H9 (cell line): ENCODE data around the gene LBX2. TPM values are rescaled to one million over a fixed set of nuclear protein-coding genes. Genes with fewer than 3 reads are reported as not detected.

Experiments
- DNase-seq: peaks from one replicate; pipeline ENCODE4 v3.0.0-alpha.2; 2017
- H2AFZ ChIP-seq: one replicate; pipeline ENCODE4 v1.6.1; 2013; ENCODE audit warnings: mild to moderate bottlenecking, low read length, control low read depth, moderate library complexity
- H2AK5ac ChIP-seq: 2 replicates; pipeline ENCODE4 v1.6.1; 2013; ENCODE audit warnings: low read length, control low read depth, mixed read lengths; ENCODE audit not compliant: insufficient read length
- H2BK120ac ChIP-seq: one replicate; pipeline ENCODE4 v1.6.1; 2013; ENCODE audit warnings: low read depth, mild to moderate bottlenecking, low read length, control low read depth, inconsistent platforms; ENCODE audit not compliant: poor library complexity, severe bottlenecking
- H2BK12ac ChIP-seq: 2 replicates; pipeline ENCODE4 v1.6.1; 2013; ENCODE audit warnings: low read length, control low read depth, mixed read lengths, low read depth; ENCODE audit not compliant: insufficient read length
- H2BK15ac ChIP-seq: 2 replicates; pipeline ENCODE4 v1.6.1; 2013; ENCODE audit warnings: low read depth, low read length, control low read depth
- H2BK20ac ChIP-seq: one replicate; pipeline ENCODE4 v1.6.1; 2013; ENCODE audit warnings: low read depth, mild to moderate bottlenecking, low read length, control low read depth, inconsistent platforms; ENCODE audit not compliant: poor library complexity, severe bottlenecking
- H2BK5ac ChIP-seq: 2 replicates; pipeline ENCODE4 v1.6.1; 2013; ENCODE audit warnings: low read length, control low read depth, mixed read lengths; ENCODE audit not compliant: insufficient read length
- H3K14ac ChIP-seq: 2 replicates; pipeline ENCODE4 v1.6.1; 2013; ENCODE audit warnings: low read length, control low read depth; ENCODE audit not compliant: insufficient read depth
- H3K18ac ChIP-seq: 2 replicates; pipeline ENCODE4 v1.6.1; 2013; ENCODE audit warnings: low read depth, mild to moderate bottlenecking, mixed read lengths, low read length, control low read depth; ENCODE audit not compliant: insufficient read length
- H3K23ac ChIP-seq: 2 replicates; pipeline ENCODE4 v1.6.1; 2013; ENCODE audit warnings: low read length, control low read depth, mixed read lengths, low read depth; ENCODE audit not compliant: insufficient read length
- H3K23me2 ChIP-seq: 2 replicates; pipeline ENCODE4 v1.6.1; 2013; ENCODE audit warnings: low read depth, mild to moderate bottlenecking, mixed read lengths, low read length, control low read depth; ENCODE audit not compliant: insufficient read length, poor library complexity, severe bottlenecking
- H3K27ac ChIP-seq: 2 replicates; pipeline ENCODE4 v1.5.1; 2013; ENCODE audit warnings: low read length, control low read depth, mixed read lengths, low read depth; ENCODE audit not compliant: insufficient read length
- H3K27me3 ChIP-seq: 2 replicates; pipeline ENCODE4 v1.6.1; 2013; ENCODE audit warnings: low read length, control low read depth, inconsistent platforms; ENCODE audit not compliant: insufficient read depth
- H3K4ac ChIP-seq: 2 replicates; pipeline ENCODE4 v1.6.1; 2013; ENCODE audit warnings: low read depth, mild to moderate bottlenecking, control low read depth, inconsistent platforms, low read length, moderate library complexity
- H3K4me1 ChIP-seq: 2 replicates; pipeline ENCODE4 v1.6.1; 2013; ENCODE audit warnings: low read length, control low read depth, inconsistent platforms; ENCODE audit not compliant: insufficient read depth
- H3K4me2 ChIP-seq: 2 replicates; pipeline ENCODE4 v1.6.1; 2013; ENCODE audit warnings: low read length, control low read depth, mixed read lengths; ENCODE audit not compliant: insufficient read length, insufficient read depth
- H3K56ac ChIP-seq: 2 replicates; pipeline ENCODE4 v1.6.1; 2013; ENCODE audit warnings: low read depth, mild to moderate bottlenecking, mixed read lengths, low read length, control low read depth; ENCODE audit not compliant: insufficient read length
- H3K79me1 ChIP-seq: 2 replicates; pipeline ENCODE4 v1.6.1; 2013; ENCODE audit warnings: low read depth, mild to moderate bottlenecking, moderate library complexity, low read length, control low read depth, inconsistent platforms; ENCODE audit not compliant: insufficient read depth, poor library complexity, severe bottlenecking
- H3K79me2 ChIP-seq: 2 replicates; pipeline ENCODE4 v1.6.1; 2013; ENCODE audit warnings: low read length, control low read depth, inconsistent platforms; ENCODE audit not compliant: insufficient read depth
- H3K9ac ChIP-seq: 2 replicates; pipeline ENCODE4 v1.6.1; 2013; ENCODE audit warnings: low read length, control low read depth, mixed read lengths; ENCODE audit not compliant: insufficient read length; ENCODE audit errors: extremely low read depth
- H3K9me3 ChIP-seq: one replicate; pipeline ENCODE4 v1.6.1; 2013; ENCODE audit warnings: low read depth, low read length, inconsistent platforms; ENCODE audit not compliant: control insufficient read depth
- H3T11ph ChIP-seq: one replicate; pipeline ENCODE4 v1.6.1; 2013; ENCODE audit warnings: mild to moderate bottlenecking, low read length, control low read depth, inconsistent platforms
- H4K20me1 ChIP-seq: one replicate; pipeline ENCODE4 v1.6.1; 2013; ENCODE audit not compliant: control insufficient read depth, insufficient read length, insufficient read depth
- H4K5ac ChIP-seq: 2 replicates; pipeline ENCODE4 v1.6.1; 2013; ENCODE audit warnings: low read depth, mild to moderate bottlenecking, mixed read lengths, low read length, control low read depth; ENCODE audit not compliant: insufficient read length
- H4K8ac ChIP-seq: replicated peaks from 2 replicates; pipeline ENCODE4 v1.6.1; 2013; ENCODE audit warnings: low read length, control low read depth, mixed read lengths, low read depth; ENCODE audit not compliant: insufficient read length
- H4K91ac ChIP-seq: 2 replicates; pipeline ENCODE4 v1.6.1; 2013; ENCODE audit warnings: low read depth, mild to moderate bottlenecking, moderate library complexity, mixed read lengths, low read length, control low read depth; ENCODE audit not compliant: insufficient read length
- H3K27ac Mint-ChIP-seq, 3 experiments: 2 replicates in 2 of 3; 3 replicates in 1 of 3; pipeline ENCODE4 v1.8.0; 2020 to 2021; ENCODE audit warnings: mixed read lengths in 3 of 3, mild to moderate bottlenecking in 1 of 3, moderate library complexity in 1 of 3
- H3K27me3 Mint-ChIP-seq: 2 replicates; pipeline ENCODE4 v1.8.0; 2021; ENCODE audit warnings: low read depth, mild to moderate bottlenecking, moderate library complexity, mixed read lengths
- H3K36me3 Mint-ChIP-seq, 3 experiments: 2 replicates in 2 of 3; 3 replicates in 1 of 3; pipeline ENCODE4 v1.8.0; 2020 to 2021; ENCODE audit warnings: low read depth in 3 of 3, mixed read lengths in 3 of 3; ENCODE audit not compliant: insufficient read depth in 1 of 3
- H3K4me1 Mint-ChIP-seq, 2 experiments: 2 replicates each; pipeline ENCODE4 v1.8.0; 2020; ENCODE audit warnings: mixed read lengths in 2 of 2
- H3K4me3 Mint-ChIP-seq, 2 experiments: 2 replicates in 1 of 2; 3 replicates in 1 of 2; pipeline ENCODE4 v1.8.0; 2020 to 2021; ENCODE audit warnings: mild to moderate bottlenecking in 2 of 2, mixed read lengths in 2 of 2, moderate library complexity in 1 of 2
- H3K9me3 Mint-ChIP-seq, 2 experiments: 2 replicates in 1 of 2; 3 replicates in 1 of 2; pipeline ENCODE4 v1.8.0; 2020; ENCODE audit warnings: mild to moderate bottlenecking in 2 of 2, mixed read lengths in 2 of 2, moderate library complexity in 1 of 2
- WGBS: extraction: QIAGEN DNeasy Blood & Tissue Kit; methylation state at CpG from one replicate; pipeline ENCODE4 v1.1.7; 2013; ENCODE audit warnings: missing lambda C conversion rate, low lambda C conversion rate, mixed read lengths; ENCODE audit not compliant: insufficient read length; ENCODE audit errors: extremely low coverage; 5-methylcytosine and 5-hydroxymethylcytosine counted together
- total RNA-seq: library from RNA; stranded (reverse); gene quantifications from 2 replicates; pipeline ENCODE4 v1.2.1, GENCODE V29; 2021
- TF ChIP-seq, protein P1 (sequence below): fragments of 200-600 bp; sonication (generic); conservative IDR thresholded peaks from 3 replicates; pipeline ENCODE4 v1.8.0; 2021; ENCODE audit warnings: antibody characterized with exemption, mild to moderate bottlenecking

LBX2 gene
- total RNA-seq, 1 experiment from 2014 or later, result 1.1 TPM

DNA sequence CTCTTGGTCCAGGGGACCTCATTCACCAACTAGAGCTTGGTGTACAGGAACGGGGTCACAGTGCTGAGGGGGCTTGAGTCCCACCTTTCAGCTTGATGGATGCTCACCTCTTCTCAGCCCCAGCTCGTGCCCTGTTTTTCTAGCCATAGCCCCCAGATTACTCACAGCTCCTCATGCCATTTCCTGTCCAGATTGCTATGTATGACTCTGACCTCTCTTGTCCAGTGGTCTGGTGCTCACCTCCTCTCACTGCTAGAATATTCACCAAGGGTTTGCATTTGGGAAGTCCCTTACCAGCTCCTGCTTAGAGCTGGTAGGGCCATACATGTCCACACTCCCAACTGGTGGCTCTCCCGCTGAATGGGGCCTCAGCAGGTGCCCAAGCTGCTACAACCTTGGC lies 5.9 kb downstream of the LBX2 start:
- H2AFZ ChIP-seq, result no peak overlapping the region
- no peak overlapping the region for H3K9ac ChIP-seq
- no peaks in the 10 kb centered on the region for H4K20me1 ChIP-seq
- H3K79me1 ChIP-seq, result no peaks in the 10 kb centered on the region
- no peak overlapping the region for H2BK20ac ChIP-seq
- no peak overlapping the region for H3T11ph ChIP-seq
- no peak overlapping the region for H3K56ac ChIP-seq
- H4K5ac ChIP-seq, result no peak overlapping the region
- Mint-ChIP-seq H3K4me1 (peaks cover 7 to 12% of the 10 kb centered on the region in 2 experiments), H3K27me3 (peaks cover 42% of the 10 kb centered on the region), H3K36me3 (peaks cover 30 to 44% (median 43%) of the 10 kb centered on the region in 3 experiments), H3K9me3 (peaks cover 0 to 2% of the 10 kb centered on the region in 2 experiments; a peak in 1 of 5 replicates), H3K4me3 (no peak overlapping the region; a peak in 1 of 5 replicates), H3K27ac (no peak overlapping the region)
- H3K18ac ChIP-seq, result no peak overlapping the region
- H4K8ac ChIP-seq, result no peak overlapping the region
- H4K91ac ChIP-seq, result no peak overlapping the region
- H2BK5ac ChIP-seq, result no peak overlapping the region
- no peak overlapping the region for H2AK5ac ChIP-seq
- TF ChIP-seq, protein P1, sequence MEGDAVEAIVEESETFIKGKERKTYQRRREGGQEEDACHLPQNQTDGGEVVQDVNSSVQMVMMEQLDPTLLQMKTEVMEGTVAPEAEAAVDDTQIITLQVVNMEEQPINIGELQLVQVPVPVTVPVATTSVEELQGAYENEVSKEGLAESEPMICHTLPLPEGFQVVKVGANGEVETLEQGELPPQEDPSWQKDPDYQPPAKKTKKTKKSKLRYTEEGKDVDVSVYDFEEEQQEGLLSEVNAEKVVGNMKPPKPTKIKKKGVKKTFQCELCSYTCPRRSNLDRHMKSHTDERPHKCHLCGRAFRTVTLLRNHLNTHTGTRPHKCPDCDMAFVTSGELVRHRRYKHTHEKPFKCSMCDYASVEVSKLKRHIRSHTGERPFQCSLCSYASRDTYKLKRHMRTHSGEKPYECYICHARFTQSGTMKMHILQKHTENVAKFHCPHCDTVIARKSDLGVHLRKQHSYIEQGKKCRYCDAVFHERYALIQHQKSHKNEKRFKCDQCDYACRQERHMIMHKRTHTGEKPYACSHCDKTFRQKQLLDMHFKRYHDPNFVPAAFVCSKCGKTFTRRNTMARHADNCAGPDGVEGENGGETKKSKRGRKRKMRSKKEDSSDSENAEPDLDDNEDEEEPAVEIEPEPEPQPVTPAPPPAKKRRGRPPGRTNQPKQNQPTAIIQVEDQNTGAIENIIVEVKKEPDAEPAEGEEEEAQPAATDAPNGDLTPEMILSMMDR, result no peak
- H3K27me3 ChIP-seq, result peaks cover 29% of the 10 kb centered on the region
- no peak overlapping the region for H3K14ac ChIP-seq
- no peaks in the 10 kb centered on the region for H3K79me2 ChIP-seq
- no peak overlapping the region for H3K27ac ChIP-seq
- H3K23me2 ChIP-seq, result peaks cover 11% of the 10 kb centered on the region
- H2BK15ac ChIP-seq, result no peak overlapping the region
- H2BK120ac ChIP-seq, result no peak overlapping the region
- no peak overlapping the region for H2BK12ac ChIP-seq
- no peak for DNase-seq
- H3K23ac ChIP-seq, result no peak overlapping the region
- no peaks in the 10 kb centered on the region for H3K4me1 ChIP-seq
- no CpG with 5 or more reads among the region's 3 CpGs for WGBS
- H3K4ac ChIP-seq, result no peak overlapping the region
- H3K9me3 ChIP-seq, result no peaks in the 10 kb centered on the region
- H3K4me2 ChIP-seq, result no peak overlapping the region
